HCT116 (cell line): Measurements from ENCODE around the gene TFE3.

ENCODE experiments used
- CTCF ChIP-seq, 3 experiments: fragments of 200-600 bp in 1 of 3; sonication (generic) in 1 of 3; IDR thresholded peaks in 2 of 3; conservative IDR thresholded peaks in 1 of 3; 2 replicates each; pipeline ENCODE4 v1.5.1; 2012 to 2017; ENCODE audit warnings: low read depth in 2 of 3, low read length in 2 of 3, antibody characterized with exemption in 1 of 3, borderline replicate concordance in 1 of 3, control low read depth in 1 of 3, mild to moderate bottlenecking in 1 of 3, mixed read lengths in 1 of 3, mixed run types in 1 of 3, moderate library complexity in 1 of 3; ENCODE audit not compliant: insufficient read depth in 1 of 3
- MAX ChIP-seq: IDR thresholded peaks from 2 replicates; pipeline ENCODE4 v1.6.1; 2012
- POLR2A ChIP-seq: IDR thresholded peaks from 2 replicates; pipeline ENCODE4 v1.7.0; 2011; ENCODE audit warnings: borderline replicate concordance; ENCODE audit not compliant: insufficient read depth, insufficient read length; ENCODE audit errors: extremely low read depth
- RAD21 ChIP-seq: IDR thresholded peaks from 2 replicates; pipeline ENCODE4 v1.6.1; 2012; ENCODE audit warnings: low read depth, mild to moderate bottlenecking
- TF ChIP-seq, protein P1 (sequence below): IDR thresholded peaks from 2 replicates; pipeline ENCODE4 v1.6.1; 2012; ENCODE audit warnings: low read depth

DNA sequence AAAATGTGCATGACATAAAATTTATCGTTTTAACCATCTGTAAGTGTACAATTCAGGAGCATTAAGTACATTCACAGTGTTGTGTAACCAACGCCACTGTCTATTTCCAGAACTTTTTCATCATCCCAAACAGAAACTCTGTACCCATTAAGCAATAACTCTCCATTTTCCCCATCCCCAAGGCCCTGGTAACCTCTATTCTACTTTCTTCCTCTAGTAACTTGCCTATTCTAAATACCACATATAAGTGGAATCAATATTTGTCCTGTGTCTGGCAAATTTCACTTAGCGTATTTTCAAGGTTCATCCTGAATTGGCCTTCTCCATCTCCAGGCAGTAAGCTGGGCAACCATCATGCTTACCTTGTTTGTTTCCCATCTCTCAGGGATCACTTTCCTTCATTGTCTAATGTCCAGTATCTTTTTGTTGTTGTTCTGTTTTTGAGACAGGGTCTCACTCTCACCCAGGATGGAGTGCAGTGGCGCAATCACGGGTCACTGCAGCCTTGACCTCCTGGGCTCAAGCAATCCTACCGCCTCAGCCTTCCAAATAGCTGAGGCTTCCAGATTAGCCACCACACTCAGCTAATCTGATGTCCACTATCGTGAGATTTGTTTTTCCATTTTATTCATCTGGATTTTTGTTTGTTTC lies 23.4 kb downstream of the TFE3 start:
- TF ChIP-seq MAX (no peak), POLR2A (no peak), CTCF (IDR thresholded peaks at IDR 0.05 in 2 of 3, conservative IDR thresholded peaks at IDR 0.05 in 1 of 3; ENCODE audit: borderline replicate concordance in 1 of 3, insufficient read depth in 1 of 3, low read depth in 2 of 3, low read length in 2 of 3) (no peak), RAD21 (no peak)
- TF ChIP-seq, protein P1, sequence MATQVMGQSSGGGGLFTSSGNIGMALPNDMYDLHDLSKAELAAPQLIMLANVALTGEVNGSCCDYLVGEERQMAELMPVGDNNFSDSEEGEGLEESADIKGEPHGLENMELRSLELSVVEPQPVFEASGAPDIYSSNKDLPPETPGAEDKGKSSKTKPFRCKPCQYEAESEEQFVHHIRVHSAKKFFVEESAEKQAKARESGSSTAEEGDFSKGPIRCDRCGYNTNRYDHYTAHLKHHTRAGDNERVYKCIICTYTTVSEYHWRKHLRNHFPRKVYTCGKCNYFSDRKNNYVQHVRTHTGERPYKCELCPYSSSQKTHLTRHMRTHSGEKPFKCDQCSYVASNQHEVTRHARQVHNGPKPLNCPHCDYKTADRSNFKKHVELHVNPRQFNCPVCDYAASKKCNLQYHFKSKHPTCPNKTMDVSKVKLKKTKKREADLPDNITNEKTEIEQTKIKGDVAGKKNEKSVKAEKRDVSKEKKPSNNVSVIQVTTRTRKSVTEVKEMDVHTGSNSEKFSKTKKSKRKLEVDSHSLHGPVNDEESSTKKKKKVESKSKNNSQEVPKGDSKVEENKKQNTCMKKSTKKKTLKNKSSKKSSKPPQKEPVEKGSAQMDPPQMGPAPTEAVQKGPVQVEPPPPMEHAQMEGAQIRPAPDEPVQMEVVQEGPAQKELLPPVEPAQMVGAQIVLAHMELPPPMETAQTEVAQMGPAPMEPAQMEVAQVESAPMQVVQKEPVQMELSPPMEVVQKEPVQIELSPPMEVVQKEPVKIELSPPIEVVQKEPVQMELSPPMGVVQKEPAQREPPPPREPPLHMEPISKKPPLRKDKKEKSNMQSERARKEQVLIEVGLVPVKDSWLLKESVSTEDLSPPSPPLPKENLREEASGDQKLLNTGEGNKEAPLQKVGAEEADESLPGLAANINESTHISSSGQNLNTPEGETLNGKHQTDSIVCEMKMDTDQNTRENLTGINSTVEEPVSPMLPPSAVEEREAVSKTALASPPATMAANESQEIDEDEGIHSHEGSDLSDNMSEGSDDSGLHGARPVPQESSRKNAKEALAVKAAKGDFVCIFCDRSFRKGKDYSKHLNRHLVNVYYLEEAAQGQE = no peak
